SKM-1 treated with dmso at 0.1 percent for 144 hours (cell line): ENCODE results near the gene DRD5.
A peak's percentile ranks its signal among the peaks of the same experiment; 100 is the strongest.
"Not testable (repeated sequence)": the region's sequence is repeated elsewhere in the genome, so short reads cannot be mapped to it uniquely, and the experiment has no call there.

Experiments used
- DNase-seq: peaks from one replicate; lab custom pipeline; 2025; ENCODE audit not compliant: unreplicated experiment; lab: John Stamatoyannopoulos, UW

DRD5 gene

DNA sequence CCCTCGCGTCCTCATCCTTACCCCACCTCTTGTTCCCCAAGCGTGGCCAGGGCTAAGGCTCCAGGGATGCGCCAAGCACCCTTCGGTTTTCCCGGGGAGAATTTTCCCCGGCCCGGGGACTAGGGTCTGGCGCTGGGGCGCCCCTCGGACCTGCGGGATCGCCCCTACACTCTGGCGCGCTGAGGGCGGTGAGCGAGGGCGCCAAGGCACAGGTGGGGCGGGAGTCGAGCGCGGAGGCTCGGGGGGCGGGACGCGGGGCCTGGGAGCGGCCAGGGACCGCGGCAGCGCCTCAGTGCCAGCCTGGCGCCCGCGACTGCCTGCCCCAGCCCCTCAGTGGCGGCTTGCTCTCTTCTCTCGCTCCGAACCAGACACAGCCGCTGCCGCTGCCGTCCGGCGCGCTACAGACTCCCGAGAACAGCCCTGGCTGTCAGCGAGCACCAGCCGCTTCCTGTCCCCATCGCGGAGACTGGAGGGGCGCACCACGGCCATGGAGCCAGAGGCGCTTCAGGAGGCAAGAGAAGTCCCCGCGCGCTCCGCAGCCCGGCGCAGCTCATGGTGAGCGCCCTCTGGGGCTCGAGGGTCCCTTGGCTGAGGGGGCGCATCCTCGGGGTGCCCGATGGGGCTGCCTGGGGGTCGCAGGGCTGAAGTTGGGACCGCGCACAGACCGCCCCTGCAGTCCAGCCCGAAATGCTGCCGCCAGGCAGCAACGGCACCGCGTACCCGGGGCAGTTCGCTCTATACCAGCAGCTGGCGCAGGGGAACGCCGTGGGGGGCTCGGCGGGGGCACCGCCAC, at the start of gene DRD5:
TSS of gene DRD5 (plus strand) at position 292 of the 793 bp plus-strand sequence. CDS start at position 688, 396 bp downstream.
- no peak for DNase-seq

DNA sequence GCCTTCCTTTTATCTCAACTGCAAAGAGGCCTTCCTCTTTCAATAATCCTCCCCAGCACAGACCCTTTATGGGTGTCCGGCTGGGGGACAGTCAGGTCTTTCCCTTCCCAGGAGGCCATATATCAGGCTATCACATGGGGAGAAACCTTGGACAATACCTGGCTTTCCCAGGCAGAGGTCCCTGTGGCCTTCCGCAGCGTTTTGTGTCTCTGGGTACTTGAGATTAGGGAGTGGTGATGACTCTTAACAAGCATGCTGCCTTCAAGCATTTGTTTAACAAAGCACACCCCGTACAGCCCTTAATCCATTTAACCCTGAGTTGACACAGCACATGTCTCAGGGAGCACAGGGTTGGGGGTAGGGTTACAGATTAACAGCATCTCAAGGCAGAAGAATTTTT, 49.2 kb upstream of the DRD5 start:
- DNase-seq = not testable (repeated sequence)

GRCh38 chr4:9735515-9735914, 45.9 kb upstream of the DRD5 start:
- no peak for DNase-seq

DNA sequence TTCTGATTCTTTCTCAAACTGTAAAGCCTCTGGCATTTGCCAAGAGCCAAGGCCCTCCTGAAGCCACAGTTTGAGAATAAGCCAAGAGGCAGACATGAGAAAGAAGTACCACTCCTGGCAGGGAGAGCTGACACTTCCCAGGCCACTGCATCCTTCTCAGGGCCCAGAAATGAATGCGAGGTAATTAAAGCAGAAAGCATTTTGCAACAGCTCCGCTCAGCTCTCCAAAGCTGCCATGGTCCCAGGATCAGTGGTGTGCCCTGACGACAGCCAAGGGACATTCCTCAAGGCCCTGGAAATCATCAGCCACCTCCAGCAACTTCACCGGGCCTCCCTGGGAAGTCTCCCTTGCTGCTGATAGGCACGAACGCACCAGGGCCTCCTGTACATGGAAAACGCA, 44.2 kb upstream of the DRD5 start:
- not testable (repeated sequence) for DNase-seq

DNA sequence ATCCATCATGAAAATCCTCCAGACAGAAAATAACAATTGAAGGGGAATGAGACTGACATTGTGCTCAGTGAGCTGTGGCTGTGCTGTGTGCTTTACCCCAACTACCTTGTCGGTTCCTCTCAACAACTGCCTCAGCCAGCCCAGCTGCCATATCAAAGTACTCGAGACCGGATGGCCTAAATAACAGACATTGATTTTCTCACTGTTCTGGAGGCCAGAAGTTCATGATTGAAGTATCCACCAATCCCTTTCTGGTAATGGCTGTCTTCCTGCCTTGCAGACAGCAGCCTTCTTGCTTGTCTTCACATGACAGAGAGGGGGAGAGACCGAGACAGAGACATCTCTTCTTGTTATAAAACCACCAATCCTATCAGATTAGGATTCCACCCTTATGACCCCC, 37.6 kb upstream of the DRD5 start:
- not testable (repeated sequence) for DNase-seq

GRCh38 chr4:9745782-9746181, 35.7 kb upstream of the DRD5 start:
- no peak for DNase-seq

DNA sequence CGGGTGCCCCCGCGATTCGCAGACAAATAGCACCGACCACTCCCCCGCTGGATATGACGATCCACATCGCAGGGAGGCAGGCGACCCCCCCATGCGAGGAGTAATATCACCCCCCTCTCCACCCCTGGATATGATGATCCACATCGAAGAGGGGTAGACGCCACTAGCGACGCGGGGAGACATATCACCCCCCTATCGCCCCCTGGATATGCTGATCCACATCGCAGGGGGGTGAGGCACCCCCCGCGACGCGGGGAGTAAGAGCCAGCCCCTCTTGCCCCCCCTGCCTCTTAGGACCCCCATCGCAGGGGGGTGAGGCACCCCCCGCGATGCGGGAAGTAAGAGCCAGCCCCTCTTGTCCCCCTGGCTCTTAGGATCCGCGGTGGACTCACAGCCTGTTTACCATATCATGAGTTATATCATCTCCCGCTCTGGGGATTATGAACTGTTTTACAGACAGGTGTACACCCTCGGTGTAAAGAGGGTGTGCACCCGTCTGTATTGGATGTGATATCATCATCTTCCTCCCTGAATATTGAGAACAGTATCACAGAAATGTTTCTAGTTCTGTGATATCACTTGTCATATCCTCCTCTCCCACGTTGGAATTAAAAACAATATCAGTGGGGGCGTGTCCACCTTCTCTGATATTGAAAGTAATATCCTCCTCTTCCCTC, 22.7 kb upstream of the DRD5 start:
- no peak for DNase-seq

DNA sequence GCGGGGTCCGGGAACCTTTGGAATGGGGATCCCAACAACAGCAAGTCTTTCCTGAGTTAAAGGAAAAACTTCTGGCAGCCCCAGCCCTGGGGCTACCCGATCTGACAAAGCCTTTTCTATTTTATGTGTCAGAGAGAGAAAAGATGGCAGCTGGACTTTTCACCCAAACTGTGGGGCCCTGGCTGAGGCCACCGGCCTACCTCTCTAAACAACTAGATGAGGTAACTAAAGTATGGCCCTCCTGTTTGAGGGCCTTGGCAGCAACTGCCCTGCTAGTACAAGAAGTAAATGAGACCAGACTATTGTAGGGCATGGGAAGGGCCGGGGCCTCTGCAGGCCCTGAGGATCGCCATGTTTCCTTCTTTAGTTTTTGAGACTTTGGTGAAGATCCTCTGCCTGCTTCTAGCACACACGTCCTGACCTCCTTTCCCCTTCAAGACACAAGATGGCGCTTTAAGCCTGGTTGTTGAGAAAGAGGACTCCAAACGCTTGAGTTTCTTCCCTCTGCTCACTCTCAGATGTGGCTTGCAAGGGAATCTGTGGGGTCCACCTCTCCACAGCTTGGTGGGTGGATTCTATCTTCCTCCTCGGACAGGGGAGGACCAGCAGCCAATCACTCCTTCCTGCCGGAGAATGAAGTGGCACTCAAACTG, 18.5 kb upstream of the DRD5 start:
- DNase-seq = peak; percentile 83

DNA sequence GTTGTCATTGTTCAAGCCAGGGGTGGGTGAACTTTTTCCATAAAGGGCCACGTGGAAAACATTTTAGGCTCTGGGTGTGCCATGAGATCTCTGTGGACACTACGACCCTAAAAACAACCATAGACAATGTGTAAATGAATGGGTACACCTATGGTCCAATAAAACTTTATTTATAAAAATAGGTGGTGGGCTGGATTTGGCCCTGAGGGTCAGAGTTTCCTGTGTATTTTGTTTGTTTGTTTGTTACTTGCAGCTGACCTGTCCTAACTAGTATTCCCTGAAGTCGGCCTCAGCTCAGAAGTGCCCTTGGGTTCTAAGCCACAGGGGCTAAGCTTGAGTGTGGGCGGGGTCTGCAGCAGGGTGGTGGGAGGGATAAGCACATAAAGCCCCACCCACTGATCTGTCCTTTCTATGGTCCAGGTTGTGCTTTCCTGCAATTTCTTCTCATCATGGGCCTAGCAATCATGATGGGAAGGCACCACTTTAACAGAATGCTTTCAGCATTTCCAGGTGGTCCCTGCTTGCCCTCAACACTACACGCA, 17.2 kb upstream of the DRD5 start:
- no peak for DNase-seq

DNA sequence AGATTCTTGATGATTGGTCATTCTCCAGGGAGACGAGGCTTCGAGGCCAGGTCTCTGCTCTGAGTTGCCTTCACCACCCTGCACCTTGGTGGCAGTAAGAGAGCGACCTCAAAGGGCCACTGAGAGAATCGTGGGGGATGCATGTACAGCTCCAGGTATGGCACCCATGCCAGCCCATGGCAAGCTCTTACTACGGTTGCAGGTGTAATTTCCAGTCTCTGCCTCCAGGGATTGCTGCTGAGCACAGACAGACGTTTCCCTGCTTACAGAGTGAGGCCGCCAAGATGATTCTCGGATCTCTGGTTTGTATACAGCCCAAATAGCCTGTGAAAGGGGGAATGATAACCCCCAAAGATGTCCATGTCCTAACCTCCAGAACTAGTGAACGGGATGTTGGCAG, 16.3 kb upstream of the DRD5 start:
- DNase-seq = peak; percentile 25

- DNase-seq = no peak
Observed at GRCh38 chr4:9769321-9769720, 12.1 kb upstream of the DRD5 start.

- DNase-seq = peak; percentile 61
Observed at GRCh38 chr4:9771034-9771433, 10.4 kb upstream of the DRD5 start.

- DNase-seq = no peak
Observed at GRCh38 chr4:9773471-9773870, 8.0 kb upstream of the DRD5 start.

DNA sequence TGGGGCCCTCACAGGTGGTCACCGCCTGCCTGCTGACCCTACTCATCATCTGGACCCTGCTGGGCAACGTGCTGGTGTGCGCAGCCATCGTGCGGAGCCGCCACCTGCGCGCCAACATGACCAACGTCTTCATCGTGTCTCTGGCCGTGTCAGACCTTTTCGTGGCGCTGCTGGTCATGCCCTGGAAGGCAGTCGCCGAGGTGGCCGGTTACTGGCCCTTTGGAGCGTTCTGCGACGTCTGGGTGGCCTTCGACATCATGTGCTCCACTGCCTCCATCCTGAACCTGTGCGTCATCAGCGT, 652 bp downstream of the DRD5 start:
- DNase-seq = no peak

- DNase-seq = not testable (repeated sequence)
Observed at GRCh38 chr4:9785891-9786290, 4.5 kb downstream of the DRD5 start.

DNA sequence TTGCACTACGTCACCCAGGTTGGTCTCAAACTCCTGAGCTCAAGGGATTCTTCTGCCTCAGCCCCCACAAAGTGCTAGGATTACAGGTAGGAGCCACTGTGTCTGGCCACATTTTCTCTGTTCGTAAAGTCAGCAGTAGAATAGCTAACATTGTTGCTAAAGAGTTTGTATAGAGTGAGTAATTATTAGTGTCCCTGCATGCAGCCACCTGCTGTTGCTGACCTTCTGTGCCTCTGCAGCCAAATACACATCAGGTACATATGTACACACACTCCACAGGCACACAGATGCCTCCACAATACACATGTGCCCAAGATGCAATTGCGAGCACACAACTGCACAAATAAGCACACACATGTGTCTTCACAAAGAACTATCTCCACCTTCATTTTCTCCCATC, 10.9 kb downstream of the DRD5 start:
- DNase-seq = no peak

- DNase-seq = not testable (repeated sequence)
Observed at GRCh38 chr4:9796641-9797040, 15.2 kb downstream of the DRD5 start.

GRCh38 chr4:9800848-9801247, 19.4 kb downstream of the DRD5 start:
- DNase-seq = no peak

DNA sequence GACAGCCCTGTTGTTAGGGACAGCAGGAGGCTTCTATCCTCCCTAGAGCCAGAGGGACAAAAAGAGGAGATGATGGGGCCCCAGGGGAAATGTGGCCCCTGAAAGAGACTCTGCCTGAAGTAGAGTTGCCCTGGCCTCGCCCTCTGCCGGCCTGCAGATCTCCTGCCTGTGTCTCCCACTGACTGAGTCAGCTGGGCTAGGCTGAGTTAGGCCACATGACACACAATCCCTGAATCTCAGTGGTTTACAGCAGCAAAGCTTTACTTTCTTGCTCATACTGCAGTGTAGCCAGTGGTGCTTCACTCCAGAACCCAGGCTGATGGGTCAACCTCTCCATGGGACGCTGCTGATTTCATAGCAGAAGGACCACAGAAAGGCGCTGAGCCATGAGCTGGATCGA, 23.5 kb downstream of the DRD5 start:
- DNase-seq = no peak

DNA sequence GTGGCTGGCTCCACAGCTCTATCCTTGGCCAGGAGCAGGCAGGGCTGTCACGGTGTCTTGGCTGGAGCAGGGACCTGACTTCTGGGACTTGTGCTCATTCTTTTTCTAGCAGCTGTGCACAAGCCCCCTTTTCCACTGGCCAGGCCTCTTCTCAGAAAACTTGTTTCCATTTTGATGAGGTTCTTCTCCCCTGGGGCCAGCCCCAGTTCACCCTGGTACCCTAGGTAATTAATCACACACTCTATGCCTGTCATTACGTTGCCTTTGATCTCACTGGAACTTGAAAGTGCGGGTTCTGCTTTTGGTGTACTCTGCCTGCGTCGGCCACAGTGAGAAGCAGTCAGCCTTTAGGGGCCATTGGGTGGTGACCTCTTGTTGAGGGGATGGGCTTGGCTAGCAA, 26.6 kb downstream of the DRD5 start:
- no peak for DNase-seq

GRCh38 chr4:9811806-9812205, 30.4 kb downstream of the DRD5 start:
- DNase-seq = peak; percentile 87
